ENCODE measurements around the gene PUS3. TPM values are rescaled to one million over a fixed set of nuclear protein-coding genes. Genes with fewer than 3 reads are reported as not detected.

The PUS3 gene
- total RNA-seq, 1 donor from 2014 or later, result 7.4 TPM

DNA sequence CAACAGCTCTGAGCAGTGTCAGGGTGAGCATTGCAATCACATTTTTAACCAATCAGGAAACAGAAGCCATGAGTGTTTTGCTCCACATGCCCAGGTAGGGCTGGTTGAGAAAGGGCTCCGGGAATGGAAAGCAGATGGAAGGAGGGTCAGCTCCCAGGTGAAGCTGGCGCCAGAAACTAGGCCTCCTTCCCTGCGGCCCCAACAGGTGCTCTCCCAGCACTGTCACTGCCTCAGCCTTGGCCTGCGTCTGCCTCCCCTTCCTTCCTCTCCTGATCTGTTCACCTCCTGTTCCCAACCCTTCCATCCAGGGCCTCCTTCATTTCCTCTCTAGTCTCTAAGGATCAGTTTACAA, 38.2 kb upstream of the PUS3 start:
- DNase-seq (ENCODE audit: low spot score), result no peak

DNA sequence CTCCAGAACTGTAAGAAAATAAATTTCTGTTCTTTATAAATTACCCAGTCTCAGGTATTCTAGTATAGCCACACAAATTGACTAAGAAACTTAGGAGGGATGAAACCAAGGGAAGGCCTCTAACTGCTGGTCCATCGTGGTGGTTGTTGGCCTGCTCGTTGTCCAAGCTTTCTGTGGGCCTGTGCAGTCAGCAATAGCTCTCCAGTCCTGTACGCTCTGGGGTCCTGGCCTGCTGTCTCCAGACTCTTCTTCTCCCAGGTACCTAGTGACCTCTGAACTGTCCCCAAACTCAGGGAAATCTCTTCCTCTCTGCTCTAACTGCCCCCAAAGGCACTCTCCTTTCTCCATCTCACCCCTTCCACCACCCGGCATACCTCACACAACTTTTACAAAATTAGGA, 37.1 kb upstream of the PUS3 start:
- no peak for DNase-seq (ENCODE audit: low spot score)

DNA sequence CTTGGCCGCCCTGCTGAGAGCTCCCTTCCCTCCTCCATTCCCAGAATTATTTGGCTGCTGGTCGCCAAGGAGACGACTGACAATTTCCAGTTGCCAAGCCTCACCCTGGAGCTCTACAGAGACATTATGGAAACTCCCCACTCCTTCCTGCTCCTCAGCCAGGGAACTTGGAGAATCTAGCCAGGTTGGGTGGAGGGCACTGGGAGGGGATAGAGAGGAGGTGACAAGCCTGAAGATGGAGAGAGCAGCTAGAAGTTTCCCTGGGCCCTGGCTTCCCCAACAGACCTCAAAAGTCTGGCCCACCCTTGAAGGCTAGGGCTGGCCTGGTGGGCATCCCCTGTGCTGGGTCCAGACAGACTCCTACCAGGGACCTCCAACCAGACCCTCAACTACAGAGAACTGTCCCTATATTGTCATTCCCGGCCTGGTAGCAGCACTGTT, 36.1 kb upstream of the PUS3 start:
- DNase-seq (ENCODE audit: low spot score), result no peak

DNA sequence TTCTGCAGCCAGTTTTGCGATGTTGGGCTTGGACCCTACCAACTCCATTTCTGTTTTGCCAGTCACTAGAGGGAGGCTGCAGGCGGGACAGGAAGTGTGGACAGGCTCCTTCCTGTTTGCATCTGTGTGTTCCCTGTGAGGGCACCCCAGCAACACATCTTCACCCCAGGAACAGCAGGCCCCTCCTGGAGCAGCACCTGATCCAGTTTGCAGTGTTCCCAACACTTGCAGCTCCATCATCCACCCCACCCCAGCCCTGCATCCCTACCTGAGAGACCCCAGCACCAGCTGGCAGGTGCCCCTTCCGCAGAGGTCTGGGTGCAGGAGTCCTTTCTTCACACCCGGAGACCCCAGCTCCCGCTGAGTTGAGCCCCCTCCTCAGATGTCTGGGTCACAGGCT, 35.4 kb upstream of the PUS3 start:
- no peak for DNase-seq (ENCODE audit: low spot score)

DNA sequence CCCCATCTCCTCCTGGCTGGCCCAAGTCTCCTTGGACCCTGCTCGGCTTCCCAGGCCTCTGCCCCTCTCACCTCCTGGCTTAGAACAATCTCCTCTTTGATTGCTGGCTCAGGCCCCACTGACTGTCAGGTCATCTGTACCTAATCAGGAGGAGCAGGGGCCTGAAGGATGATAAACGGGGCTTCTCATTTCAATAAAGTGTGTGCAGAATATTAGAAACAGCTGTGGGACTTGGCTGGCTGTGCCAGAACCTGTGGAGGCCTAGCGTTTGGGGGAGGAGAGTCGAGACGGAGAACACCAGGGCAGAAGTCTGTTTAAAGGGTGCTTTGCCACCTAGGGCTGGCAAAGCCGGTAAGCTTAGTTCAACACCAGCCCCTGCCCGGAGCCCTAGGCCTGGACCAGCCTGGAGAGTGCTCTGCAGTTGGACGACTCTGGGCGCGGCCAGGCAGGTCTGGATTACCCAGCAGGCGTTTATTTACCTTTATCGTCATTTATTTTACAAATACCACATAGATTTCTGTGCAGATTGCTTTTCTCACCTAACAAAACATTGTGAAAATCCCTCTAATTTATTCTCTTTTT, 32.7 kb upstream of the PUS3 start:
- no peak for DNase-seq (ENCODE audit: low spot score)

DNA sequence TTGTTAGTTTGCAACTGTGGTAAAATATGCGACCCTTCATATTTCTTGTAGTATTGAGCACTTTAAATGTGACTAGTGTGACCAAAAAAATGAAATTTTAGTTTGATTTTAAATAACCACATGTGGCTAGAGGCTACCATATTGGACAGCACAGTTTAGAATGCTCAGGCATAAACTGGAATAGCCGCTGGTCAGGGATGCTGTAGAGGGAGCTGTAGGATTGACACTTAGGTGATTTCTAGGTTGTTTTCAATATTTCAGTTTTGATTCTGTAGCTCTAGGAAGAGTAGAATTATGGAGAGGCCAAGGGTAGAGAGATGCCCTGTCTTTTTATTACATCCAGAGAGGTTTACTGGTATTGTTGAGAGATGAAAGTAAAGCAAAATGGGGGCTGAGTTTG, 32.0 kb upstream of the PUS3 start:
- DNase-seq (ENCODE audit: low spot score), result no peak

DNA sequence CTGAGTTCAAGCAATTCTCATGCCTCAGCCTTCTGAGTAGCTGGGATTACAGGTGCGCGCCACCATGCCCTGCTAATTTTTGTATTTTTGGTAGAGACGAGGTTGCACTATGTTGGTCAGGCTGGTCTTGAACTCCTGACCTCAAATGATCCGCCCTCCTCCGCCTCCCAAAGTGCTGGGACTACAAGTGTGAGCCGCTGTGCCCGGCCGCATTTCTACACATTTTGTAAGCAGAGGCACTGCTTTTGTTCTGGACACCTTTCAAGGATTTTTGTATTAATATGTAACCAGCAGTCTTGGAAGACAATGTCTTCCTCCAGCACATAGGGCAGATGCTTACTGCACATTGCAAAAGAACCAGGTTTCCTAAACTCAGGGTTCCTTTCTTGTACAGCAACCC, 31.5 kb upstream of the PUS3 start:
- DNase-seq (ENCODE audit: low spot score), result no peak

DNA sequence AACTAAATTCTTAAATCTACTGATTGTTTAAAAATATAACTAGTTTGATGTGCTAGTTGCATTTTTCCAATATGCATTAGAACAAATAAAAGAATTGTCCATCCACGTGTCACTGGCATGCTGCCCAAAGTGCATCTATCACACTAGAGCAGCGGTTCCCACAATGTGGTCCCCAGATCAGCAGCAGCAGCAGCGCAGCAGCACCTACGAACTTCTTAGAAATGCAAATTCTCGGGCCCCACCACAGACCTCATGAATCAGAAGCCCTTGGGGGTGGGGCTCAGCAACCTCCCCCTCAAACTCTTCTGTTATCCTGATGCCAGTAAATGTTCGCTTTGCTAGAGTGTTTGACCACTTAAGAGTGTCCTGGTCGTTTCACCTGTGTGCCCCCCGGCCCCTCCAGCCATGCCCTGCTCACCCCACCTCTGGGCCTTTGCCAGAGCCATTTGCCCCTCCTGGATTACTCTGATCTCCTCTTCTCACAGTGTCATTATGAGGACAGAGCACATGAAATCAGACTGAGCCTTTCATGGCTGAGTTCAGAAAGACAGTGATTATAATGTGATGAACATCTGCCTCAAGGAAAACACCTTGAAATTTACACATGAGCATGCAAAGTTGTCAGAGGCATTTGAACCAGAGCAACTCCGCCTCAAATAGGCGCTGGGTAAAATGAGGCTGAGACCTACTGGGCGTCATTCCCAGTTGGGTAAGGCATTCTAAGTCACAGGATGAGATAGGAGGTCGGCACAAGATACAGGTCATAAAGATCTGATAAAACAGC, 30.2 kb upstream of the PUS3 start:
- DNase-seq (ENCODE audit: low spot score), result no peak

DNA sequence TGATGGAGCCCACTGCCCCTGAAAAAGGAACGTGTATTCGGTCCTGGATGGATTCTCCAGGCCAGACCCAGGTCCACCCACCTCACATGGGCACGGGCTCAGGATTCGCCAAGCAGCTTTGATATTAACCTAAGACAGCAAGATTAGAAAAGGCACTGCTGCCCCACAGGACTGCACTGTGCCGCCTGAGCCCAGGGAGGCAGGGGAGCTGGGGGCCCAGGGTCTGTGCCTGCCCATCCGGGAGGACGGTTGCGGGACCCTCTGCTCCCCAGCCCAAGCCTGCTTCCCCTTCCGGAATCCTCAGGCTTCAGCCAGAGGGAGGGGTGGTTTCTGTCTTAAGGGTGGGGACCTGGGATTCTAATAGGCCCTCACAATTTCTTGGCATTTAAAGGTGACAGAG, 29.3 kb upstream of the PUS3 start:
- no peak for DNase-seq (ENCODE audit: low spot score)

DNA sequence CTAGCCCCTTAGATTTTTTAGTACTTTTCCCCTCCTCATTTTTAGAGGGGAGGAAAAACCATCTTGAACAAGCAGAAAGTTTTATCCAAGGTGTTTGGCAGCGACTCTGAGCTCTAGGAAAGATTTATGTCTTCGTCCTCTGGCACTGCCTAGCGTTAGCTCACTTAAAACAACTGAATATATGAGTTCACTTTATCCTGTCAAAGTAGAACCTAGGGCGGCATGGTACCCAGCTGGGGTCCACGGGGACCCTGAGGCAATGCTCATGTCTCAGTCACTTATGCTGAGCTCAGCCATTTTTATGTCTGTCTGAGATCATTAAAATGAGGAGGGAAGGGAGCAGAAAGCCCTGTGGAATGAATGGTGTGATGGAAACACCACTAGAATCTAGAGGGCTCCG, 28.7 kb upstream of the PUS3 start:
- no peak for DNase-seq (ENCODE audit: low spot score)

DNA sequence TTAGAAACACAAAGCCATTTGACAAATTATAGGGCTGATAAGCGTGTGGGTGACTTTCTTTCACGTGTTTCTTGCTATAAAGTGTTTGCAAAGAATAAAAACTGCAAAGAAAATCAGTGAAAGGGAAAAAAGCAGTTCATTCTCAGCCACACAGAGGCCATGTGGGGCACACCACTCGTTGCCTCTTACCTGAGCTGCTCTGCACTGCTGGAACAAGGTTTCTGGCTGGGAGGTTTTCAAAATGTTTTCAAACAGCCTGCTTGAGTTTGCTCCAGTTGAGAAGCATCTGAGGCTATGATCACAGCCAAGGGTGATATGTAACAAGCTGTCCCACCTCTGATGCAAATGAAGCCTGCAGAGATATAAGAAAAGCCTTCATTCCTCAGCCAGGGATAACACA, 28.1 kb upstream of the PUS3 start:
- DNase-seq (ENCODE audit: low spot score), result no peak

DNA sequence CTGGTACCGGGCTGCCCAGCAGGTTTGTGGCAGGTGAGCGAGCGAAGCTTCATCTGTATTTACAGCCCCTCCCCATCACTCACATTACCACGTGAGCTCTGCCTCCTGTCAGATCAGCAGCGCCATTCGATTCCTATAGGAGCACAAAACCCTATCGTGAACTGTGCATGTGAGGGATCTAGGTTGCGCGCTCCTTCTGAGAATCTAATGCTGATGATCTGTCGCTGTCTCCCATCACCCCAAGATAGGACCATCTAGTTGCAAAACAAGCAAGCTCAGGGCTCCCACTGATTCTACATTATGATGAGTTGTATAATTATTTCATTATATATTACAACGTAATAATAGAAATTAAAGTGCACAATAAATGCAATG, 27.1 kb upstream of the PUS3 start:
- no peak for DNase-seq (ENCODE audit: low spot score)

DNA sequence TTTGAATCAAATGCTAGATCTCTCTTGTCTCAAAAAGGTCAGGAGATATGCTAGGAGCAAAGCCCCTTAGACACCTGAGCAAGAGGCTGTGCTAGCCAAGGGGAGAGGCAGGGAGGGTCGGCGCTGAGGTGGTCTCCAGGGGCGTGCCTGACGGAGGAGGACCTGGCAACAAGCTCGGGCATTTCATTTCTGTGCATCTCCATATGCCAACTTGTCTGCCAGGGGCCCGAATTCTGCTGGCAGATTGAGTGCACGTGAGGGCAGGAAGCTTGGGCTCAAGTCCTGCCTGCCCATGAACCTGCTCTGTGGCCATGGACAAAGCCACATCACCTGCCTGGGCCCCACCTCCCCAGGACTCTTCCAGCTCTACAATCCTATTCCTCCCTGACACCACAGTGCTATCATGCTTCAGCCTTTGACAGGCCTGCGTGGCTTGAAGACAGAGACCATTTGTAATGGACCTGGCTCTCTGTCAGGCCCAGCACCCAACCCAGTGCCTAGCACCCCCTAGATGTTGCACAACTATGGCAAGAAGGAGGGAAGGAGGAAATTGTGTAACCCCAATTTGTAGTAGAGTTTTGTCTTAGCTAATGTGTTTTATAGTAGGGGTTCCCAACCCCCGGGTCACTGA, 26.6 kb upstream of the PUS3 start:
- DNase-seq (ENCODE audit: low spot score), result no peak

DNA sequence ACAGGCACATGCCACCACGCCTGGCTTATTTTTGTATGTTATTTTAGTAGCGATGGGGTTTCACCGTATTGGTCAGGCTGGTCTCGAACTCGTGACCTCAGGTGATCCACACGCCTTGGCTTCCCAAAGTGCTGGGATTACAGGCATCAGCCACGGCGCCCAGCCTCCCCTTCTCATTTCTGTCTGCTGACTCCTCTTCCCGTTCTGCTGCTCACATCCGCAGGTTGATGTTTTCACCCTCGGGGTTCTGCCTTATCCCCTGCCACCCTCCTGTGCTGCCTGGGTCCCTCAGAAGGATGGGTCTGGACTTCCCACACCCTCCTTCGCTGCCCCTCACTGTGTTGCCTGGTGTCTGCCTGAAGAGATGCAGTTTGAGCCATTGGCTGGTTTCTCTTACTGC, 23.7 kb upstream of the PUS3 start:
- DNase-seq (ENCODE audit: low spot score), result no peak

DNA sequence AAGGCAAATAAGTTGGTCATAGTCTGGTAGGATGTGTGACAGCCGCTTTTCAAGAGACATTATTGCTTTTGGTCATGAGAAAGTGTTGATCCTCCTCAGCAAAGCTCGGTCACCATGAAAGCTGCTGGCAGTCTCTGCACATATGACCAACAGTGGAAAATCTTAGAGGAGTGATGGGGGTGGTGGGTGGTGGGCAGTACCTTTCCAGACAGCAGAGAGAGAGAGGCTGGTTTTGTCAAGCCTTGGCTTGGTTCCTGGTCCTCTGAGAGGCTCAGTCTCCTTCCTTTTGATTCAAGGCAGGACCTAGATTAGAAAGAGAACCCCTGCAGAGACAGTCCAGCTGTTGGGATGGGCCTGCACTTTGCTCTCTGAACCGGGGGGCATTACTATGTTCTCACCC, 22.8 kb upstream of the PUS3 start:
- no peak for DNase-seq (ENCODE audit: low spot score)

DNA sequence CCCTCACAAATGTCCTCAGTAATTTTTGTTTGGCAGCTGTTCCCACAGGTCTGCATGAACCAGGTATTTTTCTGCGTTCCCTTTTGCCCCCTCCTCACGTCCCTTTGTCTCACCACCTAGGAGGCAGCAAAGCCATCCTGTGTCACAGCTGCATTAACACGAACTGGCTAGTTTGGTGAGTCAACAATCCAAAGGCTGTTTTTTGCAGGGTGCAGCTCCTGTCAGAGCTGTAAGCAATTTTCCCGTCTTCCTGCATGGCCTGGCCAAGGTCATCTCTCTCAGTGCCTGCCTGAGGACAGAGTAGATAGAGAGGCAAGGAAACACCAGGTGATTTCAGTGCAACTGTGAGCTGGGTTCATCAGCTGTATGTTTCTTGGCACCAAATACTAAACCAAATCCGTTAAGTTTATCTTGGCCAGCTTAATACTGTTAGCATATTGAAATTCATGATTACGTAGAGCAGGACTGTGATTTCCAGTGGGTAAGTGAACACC, 22.3 kb upstream of the PUS3 start:
- peak; percentile 42 for DNase-seq (ENCODE audit: low spot score)

DNA sequence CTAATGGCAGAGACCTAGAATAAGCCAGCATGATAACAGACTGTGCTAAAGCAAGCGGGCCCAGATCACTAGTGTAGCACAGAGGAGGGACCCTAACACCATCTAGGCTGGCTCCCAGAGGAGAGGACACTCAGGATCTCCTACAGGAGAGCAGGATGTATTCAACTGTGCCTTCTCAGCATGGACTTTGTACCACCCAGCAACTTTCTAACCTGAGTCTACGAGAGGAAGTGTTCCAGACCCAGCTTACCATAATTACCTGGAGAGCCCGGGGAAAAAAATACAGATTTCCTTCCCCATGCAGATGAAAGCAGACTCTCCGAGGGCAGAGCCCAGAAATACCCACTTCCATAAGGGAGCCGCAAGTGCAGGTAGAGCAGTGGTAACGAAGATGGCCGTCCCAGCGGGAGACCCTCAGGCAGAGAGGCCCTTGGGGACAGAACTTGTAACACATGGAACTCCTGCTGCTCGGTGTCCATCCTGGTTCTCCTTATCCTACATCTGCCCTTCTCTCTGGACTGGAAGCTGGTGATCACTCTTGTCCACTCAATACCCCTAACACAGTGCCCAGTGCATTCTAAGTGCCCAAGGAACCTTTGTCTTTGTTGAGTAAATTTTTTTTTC, 21.5 kb upstream of the PUS3 start:
- no peak for DNase-seq (ENCODE audit: low spot score)

DNA sequence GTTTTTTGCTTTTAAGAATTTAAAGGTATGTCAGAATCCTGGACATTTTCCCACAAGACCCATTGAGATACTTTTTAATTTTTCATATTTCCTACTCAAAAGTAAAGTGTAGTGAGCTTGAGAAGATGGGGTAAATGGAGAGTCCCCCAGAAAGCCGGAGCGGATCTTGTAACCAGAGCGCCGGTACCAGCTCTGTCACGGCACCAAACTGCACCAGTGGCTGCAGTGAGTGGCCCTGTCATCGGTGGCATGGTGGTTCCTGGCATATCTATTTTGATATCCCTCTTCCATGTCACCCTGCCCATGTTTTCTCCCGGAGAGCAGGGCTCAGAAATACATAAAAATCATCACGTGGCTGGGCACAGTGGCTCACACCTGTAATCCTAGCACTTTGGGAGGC, 20.6 kb upstream of the PUS3 start:
- DNase-seq (ENCODE audit: low spot score), result no peak

DNA sequence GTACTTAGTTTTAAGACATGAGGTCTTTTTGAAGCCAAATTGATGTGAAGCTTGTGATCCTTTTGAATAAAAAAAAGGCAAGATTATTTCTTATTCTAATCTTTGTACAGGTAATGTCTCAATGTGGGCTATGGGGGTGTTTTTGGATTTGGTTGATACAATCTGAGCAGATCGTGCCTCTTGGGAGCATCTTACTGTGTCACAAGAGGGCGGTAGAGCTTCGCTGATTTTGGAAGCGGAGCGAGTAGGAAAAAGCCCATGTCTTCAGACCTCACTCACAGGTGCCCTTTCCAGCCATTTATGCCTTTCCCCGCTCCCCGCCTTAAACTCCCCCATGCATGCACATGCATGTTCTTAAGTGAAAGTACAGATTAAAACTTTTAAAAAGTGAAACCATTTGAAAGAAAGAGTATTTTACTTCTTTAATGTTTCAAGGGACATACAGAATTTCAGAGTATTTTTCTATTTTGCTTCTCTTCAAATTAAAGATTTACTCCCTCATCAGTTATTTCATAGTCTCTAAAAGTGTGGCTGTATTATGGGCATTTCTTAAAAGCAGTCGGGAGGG, 20.1 kb upstream of the PUS3 start:
- peak; percentile 72 for DNase-seq (ENCODE audit: low spot score)

DNA sequence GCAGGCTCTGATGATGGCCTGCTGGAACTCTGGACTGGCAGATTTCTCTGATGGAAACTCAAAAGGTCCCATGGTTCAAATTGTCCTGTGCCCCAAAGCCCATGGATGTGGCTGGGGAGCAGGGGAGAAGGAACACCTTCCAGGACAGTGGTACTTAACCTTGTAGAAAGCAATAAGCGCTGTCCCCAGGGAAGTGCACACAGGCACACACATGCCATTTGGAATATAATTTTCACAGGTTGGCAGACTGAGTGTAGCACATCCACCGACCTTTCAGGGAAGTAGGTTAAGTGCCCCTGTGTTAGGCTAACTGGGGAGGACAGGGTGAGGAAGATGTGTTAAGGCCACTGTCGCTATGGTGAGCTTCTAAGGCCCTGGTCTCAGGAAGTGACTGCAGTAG, 19.1 kb upstream of the PUS3 start:
- no peak for DNase-seq (ENCODE audit: low spot score)

DNA sequence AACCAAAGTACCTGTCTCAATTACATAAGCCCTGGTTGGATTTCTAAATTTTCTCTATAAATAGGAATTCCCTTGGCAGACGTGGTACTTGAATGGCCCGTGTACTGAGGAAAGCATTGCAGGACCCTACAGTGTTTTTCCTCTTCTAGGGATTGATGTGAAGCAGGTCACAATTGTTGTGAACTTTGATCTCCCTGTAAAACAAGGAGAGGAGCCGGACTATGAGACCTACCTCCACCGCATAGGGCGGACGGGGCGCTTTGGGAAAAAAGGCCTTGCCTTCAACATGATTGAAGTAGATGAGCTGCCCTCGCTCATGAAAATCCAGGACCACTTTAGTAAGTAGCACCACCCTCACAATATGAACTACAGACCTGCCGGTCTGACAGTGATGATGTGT, 18.0 kb upstream of the PUS3 start:
- DNase-seq (ENCODE audit: low spot score), result no peak

DNA sequence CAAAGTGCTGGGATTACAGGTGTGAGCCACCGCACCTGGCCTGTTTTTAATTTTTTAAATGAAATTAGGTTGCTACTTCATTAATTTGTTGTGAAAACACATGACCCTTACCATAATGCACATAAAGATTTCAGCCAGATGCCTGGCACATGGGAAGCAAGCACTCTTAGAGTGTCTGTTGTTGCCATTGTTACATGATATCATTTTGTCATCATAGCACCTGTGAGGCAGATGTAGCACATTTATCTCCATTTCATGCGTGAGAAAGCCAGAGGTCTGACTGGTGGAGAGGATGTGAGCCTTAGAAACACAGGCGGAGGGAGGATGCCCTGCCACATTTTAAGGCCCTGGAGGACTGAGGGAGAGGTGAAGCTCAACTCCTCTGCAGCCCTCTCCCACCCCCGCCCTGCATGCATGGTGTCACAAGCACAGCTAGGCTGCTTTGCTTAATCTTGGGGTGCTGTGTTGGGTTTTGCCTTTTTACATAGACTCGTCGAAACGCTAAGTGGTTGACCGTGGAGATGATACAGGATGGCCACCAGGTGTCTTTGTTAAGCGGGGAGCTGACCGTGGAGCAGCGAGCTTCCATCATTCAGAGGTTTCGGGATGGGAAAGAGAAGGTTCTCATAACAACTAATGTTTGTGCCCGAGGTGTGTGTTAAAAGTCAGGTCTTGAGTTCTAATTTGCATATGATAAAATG, 15.3 kb upstream of the PUS3 start:
- no peak for DNase-seq (ENCODE audit: low spot score)

Measured in mucosa of gallbladder (tissue), 1 donor.